TTC549 (cell line): ENCODE data around the gene PRR29.

Experiments
- FAIRE-seq: peaks from 2 replicates; lab custom pipeline; 2012; peaks lifted over from hg19 to GRCh38; lab: Jason Lieb, UNC

Gene PRR29

GRCh38 chr17:64045176-64045575 lies 47.0 kb downstream of the PRR29 start:
- no peak for FAIRE-seq

- FAIRE-seq = no peak
Measured at GRCh38 chr17:64048805-64049204, 50.7 kb downstream of the PRR29 start.

- FAIRE-seq = no peak
Measured at GRCh38 chr17:64051153-64051552, 53.0 kb downstream of the PRR29 start.

GRCh38 chr17:64053101-64053500 lies 55.0 kb downstream of the PRR29 start:
- FAIRE-seq = no peak
